H54 (cell line): ENCODE results near the gene LRP5.

Source experiments
- DNase-seq: peaks from one replicate; pipeline ENCODE4 v3.0.0; 2011; ENCODE audit warnings: low spot score, mixed read lengths; ENCODE audit not compliant: insufficient read length
- FAIRE-seq: peaks from 3 replicates; lab custom pipeline; 2011; peaks lifted over from hg19 to GRCh38; lab: Jason Lieb, UNC
- POLR2A ChIP-seq: IDR thresholded peaks from 2 replicates; pipeline ENCODE4 v1.6.1; 2011; ENCODE audit warnings: low read depth, mild to moderate bottlenecking, low read length

Gene LRP5

DNA sequence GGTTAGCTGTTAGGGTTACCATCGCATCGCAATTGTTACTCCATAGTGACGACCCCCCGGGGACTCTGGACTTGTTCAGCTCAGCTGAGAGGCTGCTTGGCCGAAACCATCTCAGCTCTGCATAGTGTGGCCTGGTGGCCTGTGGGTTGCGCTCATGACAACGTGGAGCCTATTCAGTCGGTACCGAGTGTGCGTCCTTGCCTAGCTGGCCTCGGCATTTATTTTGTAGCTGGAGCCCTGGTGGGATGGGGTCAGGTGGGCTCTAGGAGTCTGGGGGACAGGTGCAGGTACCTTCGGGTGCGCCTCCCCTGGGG lies 13.5 kb downstream of the LRP5 start:
- no peak for TF ChIP-seq POLR2A
- FAIRE-seq, result no peak
- no peak for DNase-seq

DNA sequence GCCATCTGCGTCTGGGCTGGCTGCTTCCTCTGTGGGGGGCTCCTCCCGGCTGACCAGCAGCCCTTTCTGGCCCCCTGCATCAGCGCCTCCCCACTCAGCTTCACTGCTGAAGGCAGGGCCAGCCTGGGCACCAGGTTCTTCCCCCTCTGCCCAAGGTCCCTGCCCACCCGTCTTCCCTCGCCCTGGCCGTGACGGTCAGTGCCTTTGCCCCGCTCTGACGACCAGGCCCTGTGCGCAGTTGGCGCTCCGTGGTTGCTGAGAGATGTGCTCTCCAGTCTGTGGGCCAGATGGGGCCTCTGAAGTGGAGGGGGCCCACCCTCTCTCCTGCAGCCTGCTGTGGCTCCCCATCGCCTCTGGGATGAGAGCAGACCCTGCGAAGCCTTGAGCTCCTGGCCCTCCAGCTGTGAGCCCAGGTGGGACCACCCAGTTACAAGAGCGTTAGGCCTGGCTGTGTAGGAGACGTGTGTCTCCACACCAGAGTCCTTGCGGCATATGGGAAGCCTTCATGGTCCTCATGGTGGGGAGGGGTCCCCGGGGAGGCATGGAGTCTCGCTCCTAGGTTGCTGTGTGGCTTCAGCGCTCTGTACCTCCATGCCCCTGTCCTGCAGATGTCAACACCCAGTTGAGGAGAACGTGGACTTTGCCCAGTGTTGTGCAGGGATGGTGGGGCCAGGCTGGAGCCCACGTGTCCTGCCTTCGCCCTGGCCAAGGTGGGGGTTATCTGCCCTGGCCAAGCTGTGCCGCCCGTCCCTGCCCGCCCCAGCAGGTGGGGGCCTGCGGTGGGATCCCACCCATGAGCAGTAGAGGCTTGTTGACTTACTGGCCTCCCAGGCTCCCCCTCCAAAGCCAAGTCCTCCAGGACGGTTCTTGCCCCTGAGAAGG lies 14.2 kb downstream of the LRP5 start:
- DNase-seq (no peak), FAIRE-seq (no peak)
- no peak for TF ChIP-seq POLR2A

DNA sequence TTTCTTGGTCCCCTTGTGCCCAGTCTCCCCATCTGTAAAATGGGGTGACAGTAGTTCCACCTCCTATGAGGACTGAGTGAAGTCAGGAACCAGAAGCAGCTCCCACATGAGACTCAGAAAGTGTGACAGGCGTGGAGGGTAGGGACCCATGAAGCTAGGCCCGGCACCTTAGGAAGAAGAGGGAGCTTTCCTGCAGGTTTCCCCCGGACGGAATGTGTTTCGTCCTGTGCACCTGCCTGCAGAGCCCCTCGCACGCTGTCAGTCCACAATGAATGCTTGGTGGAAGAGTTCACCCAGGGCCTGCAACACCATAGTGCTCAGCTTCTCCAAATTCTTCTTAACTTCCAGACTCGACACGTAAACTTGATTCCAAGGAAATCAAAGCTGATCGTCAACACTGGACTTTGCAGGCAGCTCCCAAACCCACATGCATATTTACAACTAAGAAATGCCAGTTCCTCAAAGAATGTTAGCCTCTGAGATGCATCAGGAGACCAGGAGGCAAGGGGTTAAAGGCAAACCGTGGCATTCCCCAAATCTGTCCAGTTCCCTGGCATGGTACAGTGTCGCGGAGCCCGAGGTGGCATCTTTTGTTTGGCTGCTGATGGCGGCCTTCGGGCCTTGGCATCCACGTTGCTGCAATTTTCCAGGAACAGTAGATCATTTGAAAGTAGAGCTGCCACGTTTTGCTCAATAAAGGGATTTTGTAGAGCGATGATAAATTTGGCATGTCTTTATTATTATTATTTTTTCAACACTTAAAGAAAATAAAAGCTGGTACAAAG lies 15.4 kb downstream of the LRP5 start:
- no peak for TF ChIP-seq POLR2A
- DNase-seq (no peak), FAIRE-seq (no peak)

DNA sequence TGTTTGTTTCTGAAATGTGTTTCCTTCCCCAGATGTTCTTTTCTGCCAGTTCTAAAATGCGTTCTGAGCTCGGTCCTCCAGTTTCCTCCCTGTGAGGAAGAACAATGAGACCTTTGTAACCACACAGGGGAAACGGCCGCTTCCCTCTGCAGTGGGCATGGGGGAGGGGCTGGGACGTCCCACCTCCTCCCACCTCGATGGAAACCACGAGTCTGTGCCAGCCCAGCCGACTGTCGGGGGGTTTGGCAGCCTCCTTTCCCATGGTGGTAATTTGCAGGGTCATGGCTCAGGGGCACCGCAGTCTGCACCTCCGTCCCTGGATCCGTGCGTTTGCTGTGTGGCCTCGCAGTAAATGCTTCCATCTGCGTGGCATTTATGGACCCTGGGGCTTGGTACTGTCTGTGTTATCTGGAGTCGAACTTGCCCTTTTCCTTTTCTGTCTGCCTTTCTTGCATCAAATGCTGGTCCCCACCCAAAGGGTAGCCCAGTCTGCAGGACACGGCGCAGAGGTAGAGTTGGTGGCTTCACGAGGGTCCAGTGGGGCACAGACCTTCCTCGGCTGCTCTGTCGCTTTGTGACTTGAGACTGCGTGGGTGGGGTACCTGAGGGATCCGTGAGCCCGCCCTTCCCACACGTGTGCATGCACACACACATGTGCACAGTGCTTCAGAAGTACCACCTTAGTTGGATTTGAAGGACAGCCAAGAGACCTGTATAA lies 16.1 kb downstream of the LRP5 start:
- TF ChIP-seq POLR2A, result no peak
- FAIRE-seq (no peak), DNase-seq (no peak)

DNA sequence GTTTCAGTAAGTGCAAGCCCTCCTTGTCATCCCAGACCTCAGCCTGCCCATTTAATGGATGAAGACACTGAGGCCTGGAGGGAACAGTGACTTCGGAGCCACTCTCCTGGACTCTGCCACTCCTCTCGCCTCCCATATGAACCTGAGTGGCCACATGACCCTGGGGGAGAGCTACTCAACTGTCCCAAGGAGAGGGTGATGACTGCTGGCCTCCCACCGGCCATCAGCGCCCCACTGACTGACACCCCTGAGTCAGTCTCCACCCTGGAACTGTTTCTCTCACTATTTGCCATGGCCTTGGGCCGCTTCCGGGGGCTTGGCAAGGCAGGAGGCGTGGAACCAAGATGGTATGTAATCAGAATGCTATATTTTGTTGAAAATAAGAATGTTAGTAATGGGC lies 17.1 kb downstream of the LRP5 start:
- DNase-seq, result no peak
- no peak for FAIRE-seq
- no peak for TF ChIP-seq POLR2A

DNA sequence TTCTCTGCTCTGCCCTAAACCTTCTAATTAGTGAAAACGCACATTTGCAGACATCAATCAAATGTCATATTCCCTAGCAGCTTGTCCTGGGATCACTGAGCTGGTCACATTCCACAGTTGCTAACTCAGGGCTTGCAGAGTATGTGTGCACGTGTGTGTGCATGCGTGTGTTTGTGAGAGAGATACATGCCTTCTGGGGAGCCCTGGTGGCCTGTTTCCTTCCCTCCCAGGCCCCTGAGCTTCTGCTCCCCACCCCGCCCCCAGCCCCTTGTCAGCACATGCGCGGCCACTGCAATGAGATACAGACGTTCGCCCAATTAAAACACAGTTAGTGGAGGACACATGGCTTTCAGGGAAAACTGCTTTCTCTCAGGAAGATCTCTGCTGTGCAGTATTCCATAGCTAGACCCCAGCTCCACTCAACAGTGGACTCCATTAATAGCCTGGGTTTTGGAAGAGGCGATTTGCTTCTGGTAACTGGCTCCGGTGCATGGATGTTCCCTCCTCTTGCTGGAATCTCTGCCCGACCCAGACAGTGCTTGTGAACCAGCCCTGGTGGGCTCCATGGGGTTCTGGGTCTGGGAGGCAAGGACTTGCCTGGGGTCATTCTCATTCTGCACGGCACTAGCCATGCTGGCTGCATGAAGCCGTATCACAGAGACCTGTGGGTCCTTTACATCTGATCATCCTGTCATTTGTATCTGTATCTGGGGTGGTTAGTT lies 17.7 kb downstream of the LRP5 start:
- DNase-seq, result no peak
- FAIRE-seq, result no peak
- no peak for TF ChIP-seq POLR2A

DNA sequence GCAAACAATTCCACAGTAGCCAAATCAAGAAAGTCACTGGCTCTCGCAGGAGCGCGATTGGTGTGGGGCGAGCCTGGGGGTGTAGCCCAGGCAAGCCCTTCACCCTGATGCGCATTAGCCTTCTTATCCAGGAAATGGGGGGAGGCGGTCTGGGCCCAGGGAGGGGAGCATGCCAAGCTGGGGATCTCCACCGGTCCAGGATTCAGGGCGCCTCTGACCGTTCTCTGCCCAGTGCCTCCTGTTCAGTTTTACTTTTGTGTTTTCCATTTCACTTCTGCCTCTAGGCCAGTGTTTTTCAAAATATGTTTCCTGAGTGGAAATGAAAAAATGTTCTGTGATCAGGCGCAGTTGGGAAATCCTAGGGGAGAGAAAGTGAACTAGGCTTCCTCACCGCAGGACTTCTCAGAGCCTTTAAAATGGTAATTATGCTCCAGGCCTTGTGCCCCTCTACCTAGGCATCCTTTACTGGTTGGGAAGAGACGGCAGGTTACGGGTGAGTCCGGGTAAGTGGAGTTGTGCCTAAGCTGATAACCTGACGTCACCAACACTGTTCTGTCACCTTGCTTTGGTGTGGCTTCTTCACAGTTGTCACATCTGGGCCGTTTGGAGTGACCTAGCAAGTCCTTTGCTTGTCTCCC lies 18.4 kb downstream of the LRP5 start:
- DNase-seq (no peak), FAIRE-seq (no peak)
- TF ChIP-seq POLR2A, result no peak

DNA sequence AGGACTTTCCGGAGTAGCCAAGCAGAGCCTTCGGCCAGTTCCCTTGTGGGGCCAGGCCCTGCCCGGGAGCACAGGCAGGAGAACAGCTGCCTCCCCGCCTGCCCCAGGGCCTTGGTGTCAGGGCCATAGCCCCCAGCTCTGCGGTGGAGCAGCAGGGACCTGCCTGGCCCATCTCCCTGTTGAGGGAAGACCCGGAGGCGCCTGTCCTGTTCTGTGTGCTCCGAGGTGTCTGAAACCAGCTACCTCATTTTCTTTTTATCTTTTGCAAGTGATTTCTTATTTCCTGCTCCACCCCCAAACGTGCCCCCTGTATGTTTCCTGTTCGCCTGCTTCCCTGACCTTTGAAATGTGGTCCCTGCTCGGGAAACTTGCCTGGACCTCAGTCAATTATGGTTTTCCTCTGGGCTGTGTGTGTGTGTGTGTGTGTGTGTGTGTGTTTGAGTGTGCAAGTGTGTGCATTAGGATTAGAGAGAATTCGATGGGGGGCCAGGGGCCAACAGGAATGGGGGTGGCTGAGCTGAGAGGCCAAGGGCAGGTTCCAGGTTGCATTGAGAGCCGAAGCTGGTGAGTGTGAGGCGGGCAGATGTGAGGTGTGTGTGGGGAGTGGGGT lies 19.1 kb downstream of the LRP5 start:
- no peak for DNase-seq
- TF ChIP-seq POLR2A, result no peak
- FAIRE-seq, result no peak

DNA sequence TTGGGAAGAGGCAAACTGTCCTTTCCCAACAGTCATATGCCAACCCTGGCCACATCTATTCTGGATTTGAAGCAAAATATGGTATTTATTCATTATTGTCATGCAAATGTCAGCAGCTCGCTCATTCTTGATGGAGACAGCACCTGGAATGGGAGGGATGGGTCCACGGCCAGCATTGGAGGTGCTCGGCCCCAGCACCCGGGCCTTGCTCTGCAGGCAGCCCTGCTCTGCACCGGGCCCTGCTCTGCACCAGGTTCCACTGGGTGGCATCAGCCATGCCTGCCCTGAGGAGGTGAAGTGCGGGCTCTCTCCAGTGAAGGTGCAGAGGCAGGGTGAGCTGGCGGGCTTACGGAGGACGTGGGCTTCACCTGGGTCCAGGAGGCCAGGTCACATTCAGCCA lies 19.8 kb downstream of the LRP5 start:
- TF ChIP-seq POLR2A, result no peak
- FAIRE-seq (no peak), DNase-seq (no peak)

DNA sequence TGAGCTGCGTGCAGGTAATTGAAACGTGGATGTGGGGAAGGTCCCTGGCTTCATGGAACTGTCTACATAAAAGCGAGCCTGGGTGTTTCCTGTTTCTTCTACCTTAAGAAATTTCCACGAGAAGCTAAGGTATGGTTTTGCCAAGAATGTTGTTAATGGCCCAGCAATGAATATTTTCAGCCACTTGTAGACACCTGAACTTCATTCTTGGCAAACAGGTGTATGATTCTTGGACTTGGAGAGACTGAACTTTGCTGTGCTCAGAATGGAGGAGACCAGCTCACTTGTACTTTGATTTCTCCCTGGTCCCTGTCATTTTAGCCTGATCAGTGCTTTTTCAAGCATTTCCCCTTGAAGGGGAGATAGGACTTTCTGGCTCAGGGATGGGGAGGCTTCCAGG lies 20.8 kb downstream of the LRP5 start:
- no peak for DNase-seq
- TF ChIP-seq POLR2A, result no peak
- no peak for FAIRE-seq

DNA sequence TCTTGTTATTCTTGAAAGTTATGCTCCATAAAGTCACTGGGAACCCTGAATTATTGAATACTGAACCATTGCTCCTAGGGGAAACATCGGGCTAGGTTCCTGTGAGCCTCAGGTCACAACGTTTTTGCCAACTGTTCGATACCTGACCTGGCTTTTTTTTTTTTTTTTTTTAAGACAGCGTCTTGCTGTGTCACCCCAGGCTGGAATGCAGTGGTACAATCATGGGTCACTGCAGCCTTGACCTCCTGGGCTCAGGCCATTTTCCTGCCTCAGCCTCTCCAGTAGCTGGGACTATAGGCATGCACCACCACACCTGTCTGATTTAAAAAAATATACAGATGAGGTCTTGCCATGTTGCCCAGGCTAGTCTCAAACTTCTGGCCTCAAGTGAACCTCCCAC lies 22.5 kb downstream of the LRP5 start:
- TF ChIP-seq POLR2A, result no peak
- FAIRE-seq, result no peak
- DNase-seq, result no peak

DNA sequence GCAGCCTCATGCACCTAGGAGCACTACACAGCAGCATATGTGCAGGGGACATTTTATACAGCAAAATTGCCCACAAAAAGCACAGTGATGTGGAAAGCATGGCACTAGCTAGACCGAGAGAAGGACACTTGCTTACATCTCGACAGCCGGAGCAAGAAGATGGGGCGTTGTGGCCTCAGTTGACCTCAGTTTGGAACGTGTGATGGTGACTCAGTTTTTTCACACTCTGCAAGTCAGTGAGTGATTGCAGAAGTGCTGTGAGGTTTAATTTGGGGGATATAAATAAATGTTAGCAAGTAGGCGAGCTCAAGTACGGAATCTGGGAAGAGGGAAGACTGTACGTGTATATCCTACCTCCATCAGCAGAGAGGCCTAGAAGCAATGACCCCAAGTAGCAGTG lies 23.3 kb downstream of the LRP5 start:
- no peak for DNase-seq
- TF ChIP-seq POLR2A, result no peak
- FAIRE-seq, result no peak

DNA sequence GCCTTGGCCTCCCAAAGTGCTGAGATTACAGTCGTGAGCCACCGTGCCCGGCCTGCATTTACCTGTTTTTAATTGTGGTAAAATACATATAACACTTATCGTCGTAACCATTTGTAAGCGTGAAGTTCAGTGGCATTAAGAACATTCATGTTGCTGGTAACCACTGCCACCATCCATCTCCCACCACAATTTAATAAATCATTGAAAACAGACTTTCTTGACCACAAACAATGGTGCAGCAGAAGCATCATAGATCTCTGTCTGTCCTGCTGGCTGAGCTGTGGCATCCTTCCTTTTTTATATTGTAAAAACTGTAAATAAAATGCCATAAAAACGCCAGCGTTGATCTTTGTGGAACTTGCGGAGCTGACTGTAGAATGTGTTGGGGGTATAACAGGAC lies 24.3 kb downstream of the LRP5 start:
- TF ChIP-seq POLR2A, result no peak
- no peak for FAIRE-seq
- DNase-seq, result no peak
